Prostate gland (tissue), 2 donors: ENCODE measurements around the gene S100A12. TPM values are rescaled to one million over a fixed set of nuclear protein-coding genes. Genes with fewer than 3 reads are reported as not detected.
A peak's percentile ranks its signal among the peaks of the same experiment; 100 is the strongest.

ENCODE experiments used
- DNase-seq: peaks from one replicate; pipeline ENCODE4 v3.0.0-alpha.2; 2019; ENCODE audit warnings: low spot score
- H3K27ac ChIP-seq, 2 donors: fragments of 200-600 bp; sonication (generic); 2 replicates each; pipeline ENCODE4 v1.5.1; 2017 to 2019
- H3K27me3 ChIP-seq: fragments of 200-600 bp; sonication (generic); replicated peaks from 2 replicates; pipeline ENCODE4 v1.5.1; 2019; ENCODE audit not compliant: insufficient read depth
- H3K36me3 ChIP-seq, 2 donors: fragments of 200-600 bp; sonication (generic); 1 replicate in 1 of 2; 2 replicates in 1 of 2; pipeline versions ENCODE4 v1.5.1 to v1.8.1; 2017 to 2019
- H3K4me1 ChIP-seq: fragments of 200-600 bp; sonication (generic); replicated peaks from 2 replicates; pipeline ENCODE4 v1.5.1; 2019
- H3K4me3 ChIP-seq, 2 donors: fragments of 200-600 bp; sonication (generic); 2 replicates each; pipeline ENCODE4 v1.5.1; 2017 to 2019
- H3K9me3 ChIP-seq: fragments of 200-600 bp; sonication (generic); 2 replicates; pipeline ENCODE4 v1.5.1; 2017
- CTCF ChIP-seq, 4 experiments: fragments of 200-600 bp in 2 of 4; fragments of 450-650 bp in 2 of 4; sonication (generic) in 2 of 4; IDR thresholded peaks; 1 replicate in 3 of 4; 2 replicates in 1 of 4; pipeline ENCODE4 v1.5.1; 2016 to 2019; ENCODE audit warnings: antibody characterized with exemption in 4 of 4, mild to moderate bottlenecking in 2 of 4, moderate library complexity in 2 of 4
- POLR2A ChIP-seq: fragments of 450-650 bp; IDR thresholded peaks from one replicate; pipeline ENCODE4 v1.6.1; 2016; ENCODE audit warnings: antibody characterized with exemption, mild to moderate bottlenecking
- POLR2AphosphoS5 ChIP-seq: sonication (generic); formaldehyde crosslinking; IDR thresholded peaks from one replicate; pipeline ENCODE4 v1.6.1; 2017; ENCODE audit warnings: antibody characterized with exemption
- WGBS: methylation state at CpG from one replicate; pipeline ENCODE4 v1.1.5; 2018; 5-methylcytosine and 5-hydroxymethylcytosine counted together
- intact Hi-C: fragments of 100-400 bp; cut with DNase I; formaldehyde crosslinking; loops from one replicate; pipeline ENCODE4 v1.14.2; 2022
- total RNA-seq, 2 donors: library from RNA; depleted of rRNA; stranded (reverse); fragments of >200 nt; gene quantifications; one replicate each; pipeline ENCODE4 v1.1.0, GENCODE V29; 2016

Gene S100A12
- total RNA-seq, 2 donors from 2014 or later, result not detected

- intact Hi-C loops, result no loop called here
- Histone ChIP-seq H3K4me1 (no peaks in the 10 kb centered on the region), H3K27ac (no peak overlapping the region), H3K9me3 (no peaks in the 10 kb centered on the region), H3K4me3 (no peak overlapping the region), H3K27me3 (no peaks in the 10 kb centered on the region), H3K36me3 (no peaks in the 10 kb centered on the region)
- DNase-seq, result no peak
- WGBS, result 92% methylated on average over 2 of the region's 2 CpGs
- TF ChIP-seq POLR2AphosphoS5 (no peak), POLR2A (no peak)
Measured at GRCh38 chr1:153368495-153368894, 6.9 kb downstream of the S100A12 start.

GRCh38 chr1:153367090-153367489, 8.3 kb downstream of the S100A12 start:
- WGBS, result 72% methylated on average over 2 of the region's 2 CpGs
- no peak for DNase-seq
- intact Hi-C loops, result no loop called here
- no peaks in the 10 kb centered on the region for H3K4me1 ChIP-seq
- no peaks in the 10 kb centered on the region for H3K9me3 ChIP-seq
- H3K4me3 ChIP-seq, result no peak overlapping the region
- TF ChIP-seq POLR2AphosphoS5 (no peak), CTCF (IDR thresholded peaks at IDR 0.05) (no peak), POLR2A (no peak)
- H3K27me3 ChIP-seq, result no peaks in the 10 kb centered on the region
- H3K27ac ChIP-seq, result no peak overlapping the region
- no peaks in the 10 kb centered on the region for H3K36me3 ChIP-seq

GRCh38 chr1:153366261-153366660, 9.2 kb downstream of the S100A12 start:
- 88% methylated on average over 6 of the region's 6 CpGs for WGBS
- DNase-seq, result no peak
- Histone ChIP-seq H3K9me3 (no peaks in the 10 kb centered on the region), H3K27me3 (no peaks in the 10 kb centered on the region), H3K4me3 (no peak overlapping the region), H3K4me1 (no peaks in the 10 kb centered on the region), H3K36me3 (no peaks in the 10 kb centered on the region), H3K27ac (no peak overlapping the region)
- TF ChIP-seq CTCF (IDR thresholded peaks at IDR 0.05) (no peak), POLR2A (no peak), POLR2AphosphoS5 (no peak)
- intact Hi-C loops, result no loop called here

- H3K27ac ChIP-seq, result no peak overlapping the region
- 47% methylated on average over 8 of the region's 8 CpGs for WGBS
- H3K36me3 ChIP-seq, result no peaks in the 10 kb centered on the region
- no peak for TF ChIP-seq CTCF (IDR thresholded peaks at IDR 0.05)
- no peak for TF ChIP-seq POLR2AphosphoS5
- no peak for TF ChIP-seq POLR2A
- no peaks in the 10 kb centered on the region for H3K9me3 ChIP-seq
- no peak for DNase-seq
- no peak overlapping the region for H3K4me3 ChIP-seq
- H3K27me3 ChIP-seq, result no peaks in the 10 kb centered on the region
- H3K4me1 ChIP-seq, result no peaks in the 10 kb centered on the region
- intact Hi-C loops, result no loop called here
Measured at GRCh38 chr1:153365696-153366095, 9.7 kb downstream of the S100A12 start.

GRCh38 chr1:153364766-153365666, 10.4 kb downstream of the S100A12 start:
- Histone ChIP-seq H3K9me3 (no peaks in the 10 kb centered on the region), H3K36me3 (no peaks in the 10 kb centered on the region), H3K4me1 (no peaks in the 10 kb centered on the region), H3K27ac (no peak overlapping the region), H3K4me3 (no peak overlapping the region), H3K27me3 (no peaks in the 10 kb centered on the region)
- intact Hi-C loops, result no loop called here
- peak; percentile 21 for DNase-seq
- WGBS, result 70% methylated on average over 12 of the region's 12 CpGs
- TF ChIP-seq POLR2AphosphoS5, result no peak
- no peak for TF ChIP-seq POLR2A
- TF ChIP-seq CTCF (IDR thresholded peaks at IDR 0.05), result peak in 1 of 4 experiments; percentile 36
